Keratinocyte (primary cell): Measurements from ENCODE around the gene DAPK1.

Experiments
- CTCF ChIP-seq, 3 experiments: IDR thresholded peaks in 1 of 3; conservative IDR thresholded peaks in 1 of 3; optimal IDR thresholded peaks in 1 of 3; 2 replicates in 2 of 3; 3 replicates in 1 of 3; pipeline versions ENCODE3 to v1.5.1; 2011; ENCODE audit warnings: low read length in 3 of 3, mild to moderate bottlenecking in 3 of 3, moderate library complexity in 2 of 3, control low read depth in 1 of 3, inconsistent platforms in 1 of 3; ENCODE audit not compliant: insufficient read depth in 2 of 3; ENCODE audit errors: extremely low read depth in 1 of 3
- EZH2 ChIP-seq: IDR thresholded peaks from one replicate; pipeline ENCODE4 v1.6.1; 2012; ENCODE audit warnings: inconsistent platforms, mild to moderate bottlenecking, low read length, moderate library complexity

GRCh38 chr9:87630266-87630665, 132.6 kb downstream of the DAPK1 start:
- TF ChIP-seq CTCF (optimal IDR thresholded peaks at IDR 0.05 in 1 of 3, IDR thresholded peaks at IDR 0.05 in 1 of 3, conservative IDR thresholded peaks at IDR 0.05 in 1 of 3; ENCODE audit: extremely low read depth in 1 of 3, insufficient read depth in 2 of 3, low read length in 3 of 3) (no peak), EZH2 (no peak)
